GM19238 (cell line): ENCODE data around the gene GRM4.
A peak's percentile ranks its signal among the peaks of the same experiment; 100 is the strongest.
"Not testable (repeated sequence)": the region's sequence is repeated elsewhere in the genome, so short reads cannot be mapped to it uniquely, and the experiment has no call there.

Experiments used
- DNase-seq: peaks from one replicate; pipeline ENCODE4 v3.0.0; 2011; ENCODE audit warnings: low spot score; ENCODE audit not compliant: insufficient read length

Gene GRM4

GRCh38 chr6:34045771-34046170, 100.1 kb downstream of the GRM4 start:
- DNase-seq = no peak

- DNase-seq = no peak
Measured at GRCh38 chr6:34044945-34045595, 100.8 kb downstream of the GRM4 start.

DNA sequence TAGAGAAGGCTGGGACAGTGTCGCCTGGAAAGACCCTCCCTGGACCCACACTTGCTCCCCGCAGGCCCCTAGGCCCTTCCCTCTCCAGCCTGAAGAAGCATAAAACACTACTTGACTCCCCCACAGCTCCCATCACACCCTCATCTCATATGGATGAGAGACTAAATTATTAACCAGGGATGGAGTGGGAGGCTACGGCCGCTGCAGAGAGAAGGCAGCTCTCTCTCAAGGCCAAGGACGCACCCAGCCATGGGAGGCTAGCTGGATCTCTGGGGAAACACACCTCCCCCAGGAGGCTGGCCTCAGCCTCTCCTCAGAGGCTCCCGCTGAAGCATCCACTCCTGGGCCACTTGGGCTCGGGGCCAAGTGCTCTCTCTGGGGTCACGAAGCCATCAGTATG, 102.5 kb downstream of the GRM4 start:
- no peak for DNase-seq

GRCh38 chr6:34041998-34042397, 103.9 kb downstream of the GRM4 start:
- DNase-seq = not testable (repeated sequence)

DNA sequence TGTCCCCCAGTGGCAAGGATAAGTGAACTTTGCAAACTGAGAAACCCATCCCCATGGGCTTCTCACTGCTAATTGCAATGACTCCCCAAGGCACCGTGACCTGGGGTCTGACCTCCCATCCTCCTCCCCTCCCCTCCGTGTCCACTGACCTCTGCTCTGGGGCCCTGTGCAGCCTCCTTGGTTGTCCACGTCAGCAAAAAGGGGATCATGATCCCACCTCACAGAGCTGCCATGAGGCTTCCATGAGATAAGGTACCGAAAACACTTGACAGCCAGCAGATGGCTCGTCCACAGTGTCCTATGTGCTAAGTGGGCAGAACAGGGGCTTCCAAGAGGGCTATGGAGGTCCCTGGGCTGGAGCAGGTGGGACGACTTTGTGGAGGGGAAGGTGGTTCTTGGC, 104.5 kb downstream of the GRM4 start:
- no peak for DNase-seq

DNA sequence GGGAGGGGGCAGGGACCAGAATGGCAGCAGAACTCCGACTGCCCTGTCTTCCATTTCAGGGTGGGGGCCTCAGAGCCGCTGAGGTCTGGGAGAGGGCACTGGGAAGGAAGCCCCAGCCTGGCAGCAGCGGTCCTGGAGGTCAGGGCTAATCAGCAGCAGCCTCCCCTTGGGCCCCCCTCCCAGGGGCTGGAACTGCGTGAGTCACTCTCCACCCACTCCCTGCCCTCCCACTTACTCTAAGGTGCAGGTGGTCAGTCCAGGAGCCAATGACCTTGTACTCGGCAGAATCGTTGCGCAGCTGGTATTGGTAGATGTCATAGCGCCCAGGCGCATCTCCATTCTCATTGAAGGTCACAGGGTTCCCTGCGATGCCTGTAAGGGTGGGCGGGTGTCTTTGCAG, 105.9 kb downstream of the GRM4 start:
- DNase-seq = no peak

DNA sequence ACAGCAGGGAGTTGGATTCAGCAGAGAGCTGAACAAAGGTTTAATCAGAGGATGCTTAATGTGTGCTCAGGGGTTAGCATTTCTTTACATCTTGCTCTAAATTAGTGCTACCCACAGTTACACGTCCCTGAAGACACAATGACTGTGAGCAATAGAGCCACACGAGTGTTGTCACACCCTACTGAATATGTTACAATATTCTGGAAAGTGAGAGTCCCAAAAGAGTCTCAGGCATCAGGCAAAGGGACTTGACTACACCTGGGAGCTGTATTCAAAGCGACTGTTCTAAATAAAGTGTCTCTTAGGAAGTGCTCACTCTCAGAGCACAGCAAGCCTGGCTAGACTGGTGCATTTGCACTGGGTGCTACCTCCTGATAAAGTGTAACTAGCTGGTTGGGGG, 108.7 kb downstream of the GRM4 start:
- no peak for DNase-seq

DNA sequence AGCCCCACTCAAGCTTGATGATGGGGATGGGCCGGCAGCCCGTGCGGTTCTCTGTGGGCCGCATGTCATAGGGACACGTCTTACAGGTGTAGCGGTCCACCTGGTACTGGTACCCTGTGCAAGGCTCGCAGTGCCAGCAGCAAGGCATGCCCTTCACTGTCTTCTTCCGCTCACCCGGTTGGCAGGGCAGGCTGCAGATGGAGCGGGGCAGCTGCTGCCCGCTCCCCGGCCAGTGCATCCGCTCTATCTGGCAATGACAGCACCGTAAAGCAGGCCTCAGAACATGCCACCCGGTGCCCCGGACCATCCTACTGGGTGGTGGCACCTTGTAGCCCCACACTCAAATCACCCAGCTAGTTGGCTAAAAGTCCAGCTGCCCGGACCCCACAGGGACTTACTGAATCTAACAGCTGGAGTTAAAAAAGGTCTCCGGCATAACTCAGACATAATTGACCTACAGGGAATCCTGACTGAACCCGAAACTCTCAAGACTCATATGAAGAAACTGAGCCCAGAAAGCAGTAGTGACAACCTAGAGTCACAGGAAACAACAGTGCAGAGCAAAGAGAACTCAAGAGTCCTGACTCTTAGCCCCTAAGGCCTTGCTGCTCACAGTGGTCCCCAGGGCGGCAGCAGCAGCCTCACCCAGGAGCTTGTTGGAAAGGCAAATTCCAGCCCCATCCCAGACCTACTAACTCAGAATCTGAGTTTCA, 109.4 kb downstream of the GRM4 start:
- peak; percentile 34 for DNase-seq

- DNase-seq = no peak
Measured at GRCh38 chr6:34035704-34036356, 110.1 kb downstream of the GRM4 start.

- DNase-seq = no peak
Measured at GRCh38 chr6:34035161-34035560, 110.7 kb downstream of the GRM4 start.

DNA sequence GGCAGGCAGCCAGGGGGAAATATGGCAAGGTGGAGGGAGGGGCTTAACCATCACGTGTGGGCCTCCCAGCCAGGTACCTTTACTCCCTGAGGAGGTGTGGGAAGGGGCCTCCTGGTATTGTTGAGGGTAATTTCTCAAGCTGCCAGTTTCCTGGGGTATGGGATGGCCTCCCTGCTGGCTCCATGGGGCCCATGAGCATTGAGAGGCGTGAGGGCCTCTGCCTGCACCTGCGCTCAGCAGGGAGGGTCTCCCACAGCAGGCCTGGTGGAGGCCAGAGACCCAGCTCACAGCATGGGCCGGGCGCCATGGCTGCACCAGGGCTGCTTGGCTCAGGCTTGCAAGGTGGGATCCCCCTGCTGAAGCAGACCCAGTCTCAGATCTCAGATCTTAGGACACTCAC, 113.0 kb downstream of the GRM4 start:
- DNase-seq = no peak

DNA sequence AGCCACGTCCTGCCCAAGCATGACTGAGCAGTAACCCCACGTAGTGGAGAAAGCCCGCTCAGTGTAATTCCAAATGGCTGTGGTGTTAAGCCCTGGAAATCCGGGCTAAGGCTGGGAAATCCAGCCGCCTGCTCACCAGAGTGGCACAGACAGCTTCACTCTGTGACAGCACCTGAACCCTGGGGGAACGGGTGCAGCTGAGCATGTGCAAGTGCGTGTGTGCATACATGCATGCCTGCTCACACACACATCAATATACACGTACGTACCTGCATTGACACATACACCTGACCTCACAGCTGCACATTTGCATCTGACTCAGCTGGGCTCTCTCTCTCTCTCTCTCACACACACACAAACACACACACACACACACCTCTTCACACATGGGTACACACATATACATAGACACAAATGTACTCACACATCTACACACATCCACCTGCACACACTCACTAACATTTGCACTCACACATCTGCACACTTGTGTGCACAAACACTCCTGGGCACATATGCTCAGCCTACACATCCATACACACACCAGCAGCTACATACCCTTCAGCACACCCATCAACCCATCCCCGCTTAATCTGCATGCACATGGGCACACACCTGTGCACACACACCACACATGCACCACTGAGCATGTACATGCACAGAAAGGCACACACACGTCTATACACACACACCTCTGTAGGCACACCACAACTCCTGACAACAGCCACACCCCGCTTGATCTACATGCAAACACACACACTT, 114.1 kb downstream of the GRM4 start:
- DNase-seq = no peak

- no peak for DNase-seq
Measured at GRCh38 chr6:34030831-34031624, 114.9 kb downstream of the GRM4 start.

DNA sequence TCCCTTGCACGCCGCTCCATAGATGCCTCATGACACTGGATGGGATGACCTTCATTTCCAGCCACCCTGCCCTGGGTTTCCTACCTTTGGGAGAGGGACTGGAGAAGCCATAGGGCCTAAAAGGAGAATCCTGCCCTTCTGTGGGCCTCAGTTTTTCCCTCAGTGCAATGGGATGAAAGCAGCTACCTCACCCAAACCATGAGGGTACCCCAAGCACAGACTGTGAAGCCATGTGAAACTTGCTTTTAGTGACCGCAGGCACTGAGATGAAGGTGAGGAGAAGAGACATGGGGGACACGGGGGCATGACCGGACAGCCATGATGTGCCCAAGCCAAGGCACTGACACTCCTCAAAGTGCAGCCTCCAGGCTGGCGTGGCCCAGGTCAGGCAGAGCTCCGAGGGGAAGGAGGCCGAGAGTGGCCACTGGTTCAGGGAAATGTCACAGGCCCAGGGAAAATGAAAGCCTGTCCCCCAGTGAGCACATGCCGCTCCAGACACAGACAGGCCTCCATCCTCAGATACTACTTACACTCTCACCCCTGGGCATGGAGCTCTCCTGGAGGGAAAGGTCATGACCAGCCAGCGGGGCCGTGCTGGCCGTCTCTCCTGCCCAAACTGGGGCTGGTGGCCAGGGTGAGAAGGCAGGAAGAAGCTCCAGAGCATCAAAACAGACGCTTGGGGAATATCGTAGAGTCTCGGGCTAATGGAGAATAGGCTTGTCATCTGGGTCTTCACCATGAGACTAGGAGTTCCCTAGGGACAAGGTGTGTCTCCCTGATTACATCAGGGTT, 116.2 kb downstream of the GRM4 start:
- no peak for DNase-seq

DNA sequence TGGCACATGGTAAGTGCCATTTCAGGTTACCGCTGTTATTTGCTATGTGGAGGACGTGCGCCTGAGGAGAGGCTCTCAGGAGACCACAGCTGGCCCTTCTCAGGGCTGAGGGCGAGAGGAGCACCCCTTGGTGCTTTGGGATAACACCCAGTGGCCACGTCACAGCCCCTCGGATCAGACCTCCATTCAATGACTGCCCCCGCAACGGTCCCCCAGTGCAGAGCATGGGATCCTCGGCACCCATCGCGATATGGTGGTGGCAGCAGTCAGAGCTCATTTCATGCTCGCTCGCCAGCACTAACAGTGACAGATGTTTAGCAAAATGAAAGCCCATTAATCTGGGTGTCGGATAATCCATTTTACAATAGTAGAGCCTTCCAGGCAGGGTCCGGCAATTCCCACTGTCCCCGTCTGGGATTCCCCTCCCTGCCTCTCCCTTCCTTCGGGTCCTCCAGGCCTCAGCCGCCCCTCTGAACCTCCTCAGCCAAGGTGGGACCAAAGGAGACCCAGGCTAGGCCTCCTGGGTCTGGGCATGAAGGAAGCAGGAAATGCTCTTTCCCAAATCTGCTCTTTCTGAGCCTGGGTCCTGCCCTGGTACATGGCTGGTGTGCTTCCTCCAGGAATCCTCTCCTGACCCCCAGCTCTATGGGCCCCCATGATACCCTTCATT, 117.1 kb downstream of the GRM4 start:
- no peak for DNase-seq

GRCh38 chr6:34027939-34028441, 117.9 kb downstream of the GRM4 start:
- DNase-seq = no peak

GRCh38 chr6:34027445-34027936, 118.4 kb downstream of the GRM4 start:
- DNase-seq = peak; percentile 74

DNA sequence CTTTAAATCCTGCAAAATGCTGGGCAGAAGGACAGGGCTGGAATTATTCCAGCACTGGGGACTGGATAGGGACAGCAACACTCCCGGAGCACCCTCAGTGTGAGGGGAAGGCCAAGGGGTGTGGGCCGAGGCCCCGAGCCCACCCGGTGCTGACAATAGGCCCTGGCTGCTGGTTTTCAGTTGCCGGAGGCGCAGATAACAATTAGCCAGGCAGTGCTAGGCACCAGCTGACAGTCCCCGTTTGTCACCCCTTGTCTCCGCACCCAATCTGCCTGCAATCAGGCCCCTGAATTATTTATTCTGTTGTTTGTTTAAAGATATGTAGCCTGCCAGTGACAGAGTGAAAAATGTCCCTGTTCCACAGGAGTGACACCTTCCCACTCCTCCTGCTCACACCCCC, 120.0 kb downstream of the GRM4 start:
- no peak for DNase-seq

- no peak for DNase-seq
Measured at GRCh38 chr6:34025112-34025807, 120.6 kb downstream of the GRM4 start.
